GM13977 (cell line): ENCODE results near the gene PSKH1.

Experiments
- DNase-seq: peaks from one replicate; pipeline ENCODE4 v3.0.0; 2012; ENCODE audit warnings: low spot score
- in situ Hi-C: fragments of 300-500 bp; cut with MboI; formaldehyde crosslinking; loops from one replicate; pipeline ENCODE4 v1.12.0; 2022; ENCODE audit warnings: low sequenced_read_pairs, low pct_unique_long_range_greater_than_20kb, mixed read lengths, inconsistent platforms; ENCODE audit not compliant: unreplicated experiment
- TF ChIP-seq, protein P1 (sequence below): IDR thresholded peaks from 2 replicates; pipeline ENCODE4 v1.5.1; 2012; ENCODE audit warnings: mild to moderate bottlenecking, control low read depth; ENCODE audit not compliant: insufficient read depth; ENCODE audit errors: extremely low read depth, missing control alignments

PSKH1 gene

DNA sequence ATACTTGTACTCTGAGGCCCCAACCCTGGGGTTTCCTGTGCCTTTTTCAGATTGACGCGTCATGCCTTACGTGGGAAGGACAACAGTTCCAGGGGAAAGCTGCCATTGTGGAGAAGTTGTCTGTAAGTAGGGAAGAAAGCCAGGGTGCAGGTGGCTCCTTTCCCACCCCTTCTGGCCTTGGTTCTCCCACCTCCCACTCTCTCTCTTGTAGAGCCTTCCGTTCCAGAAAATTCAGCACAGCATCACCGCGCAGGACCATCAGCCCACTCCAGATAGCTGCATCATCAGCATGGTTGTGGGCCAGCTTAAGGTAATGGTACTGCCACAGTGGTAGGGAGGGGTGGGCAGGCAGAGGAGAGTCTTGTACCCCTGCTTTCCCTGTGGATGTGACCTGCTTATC lies 24.8 kb upstream of the PSKH1 start:
- DNase-seq: no peak
- in situ Hi-C loops: no loop called here
- TF ChIP-seq, protein P1, sequence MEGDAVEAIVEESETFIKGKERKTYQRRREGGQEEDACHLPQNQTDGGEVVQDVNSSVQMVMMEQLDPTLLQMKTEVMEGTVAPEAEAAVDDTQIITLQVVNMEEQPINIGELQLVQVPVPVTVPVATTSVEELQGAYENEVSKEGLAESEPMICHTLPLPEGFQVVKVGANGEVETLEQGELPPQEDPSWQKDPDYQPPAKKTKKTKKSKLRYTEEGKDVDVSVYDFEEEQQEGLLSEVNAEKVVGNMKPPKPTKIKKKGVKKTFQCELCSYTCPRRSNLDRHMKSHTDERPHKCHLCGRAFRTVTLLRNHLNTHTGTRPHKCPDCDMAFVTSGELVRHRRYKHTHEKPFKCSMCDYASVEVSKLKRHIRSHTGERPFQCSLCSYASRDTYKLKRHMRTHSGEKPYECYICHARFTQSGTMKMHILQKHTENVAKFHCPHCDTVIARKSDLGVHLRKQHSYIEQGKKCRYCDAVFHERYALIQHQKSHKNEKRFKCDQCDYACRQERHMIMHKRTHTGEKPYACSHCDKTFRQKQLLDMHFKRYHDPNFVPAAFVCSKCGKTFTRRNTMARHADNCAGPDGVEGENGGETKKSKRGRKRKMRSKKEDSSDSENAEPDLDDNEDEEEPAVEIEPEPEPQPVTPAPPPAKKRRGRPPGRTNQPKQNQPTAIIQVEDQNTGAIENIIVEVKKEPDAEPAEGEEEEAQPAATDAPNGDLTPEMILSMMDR: no peak

DNA sequence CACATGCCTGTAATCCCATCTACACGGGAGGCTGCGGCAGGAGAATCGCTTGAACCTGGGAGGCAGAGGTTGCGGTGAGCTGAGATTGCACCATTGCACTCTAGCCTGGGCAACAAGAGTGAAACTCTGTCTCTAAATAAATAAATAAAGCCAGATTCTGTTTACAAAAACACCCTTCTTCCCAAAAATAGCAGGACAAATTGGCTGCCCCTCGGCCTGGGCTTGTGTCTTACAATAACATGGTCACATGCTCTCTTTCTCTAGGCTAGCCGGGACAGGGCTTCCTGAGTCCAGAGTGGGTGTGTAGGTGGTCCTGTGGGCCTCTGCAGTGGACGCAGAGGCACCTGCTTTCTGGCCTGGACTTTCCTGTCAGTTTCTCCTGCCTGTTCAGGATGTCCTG lies 23.4 kb upstream of the PSKH1 start:
- TF ChIP-seq, protein P1: no peak
- in situ Hi-C loops: no loop called here
- DNase-seq: no peak

DNA sequence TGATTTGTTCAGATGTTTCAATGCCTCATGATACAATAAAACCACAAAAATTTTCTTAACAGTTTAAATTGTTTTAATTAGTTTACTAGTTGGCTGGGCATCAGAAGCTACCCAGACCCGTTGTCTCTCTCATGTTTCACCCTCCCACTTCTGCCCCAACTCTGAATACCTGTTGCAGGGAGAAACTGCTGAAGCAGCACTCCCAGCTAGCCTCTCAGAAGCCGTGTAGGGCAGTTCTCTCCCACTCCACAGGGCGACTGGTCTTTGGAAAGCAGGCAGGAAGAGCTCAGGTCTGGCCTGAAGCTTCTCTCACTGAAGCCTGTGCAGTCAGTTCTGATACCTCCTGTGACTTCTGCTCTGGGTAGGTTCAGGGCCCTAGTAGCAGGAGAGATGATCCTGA lies 21.8 kb upstream of the PSKH1 start:
- TF ChIP-seq, protein P1: no peak
- DNase-seq: no peak
- in situ Hi-C loops: no loop called here

DNA sequence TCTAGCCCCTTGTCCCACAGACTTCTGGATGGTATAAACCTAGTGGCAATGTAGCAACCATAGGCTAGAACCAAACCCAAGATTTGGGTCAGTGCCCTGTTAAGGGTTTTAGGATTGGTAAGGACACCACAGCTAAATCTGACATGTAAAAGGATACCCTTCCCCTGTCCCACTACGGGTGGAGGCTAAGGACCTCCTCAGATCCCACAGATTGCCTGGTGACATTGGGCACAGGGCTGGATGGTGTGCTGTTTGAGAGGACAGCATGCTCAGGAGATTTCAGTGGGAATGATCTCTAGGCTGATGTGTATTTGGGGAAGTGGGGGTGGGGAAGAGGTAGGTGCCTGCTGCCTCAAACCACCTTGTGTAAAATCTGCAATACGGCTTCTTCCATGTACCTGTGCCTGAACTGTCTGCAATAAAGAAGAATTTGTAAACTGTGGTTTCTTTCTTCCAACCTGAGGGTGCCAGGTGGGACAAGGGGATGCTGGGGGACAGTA lies 20.9 kb upstream of the PSKH1 start:
- TF ChIP-seq, protein P1: no peak
- DNase-seq: no peak
- in situ Hi-C loops: no loop called here

DNA sequence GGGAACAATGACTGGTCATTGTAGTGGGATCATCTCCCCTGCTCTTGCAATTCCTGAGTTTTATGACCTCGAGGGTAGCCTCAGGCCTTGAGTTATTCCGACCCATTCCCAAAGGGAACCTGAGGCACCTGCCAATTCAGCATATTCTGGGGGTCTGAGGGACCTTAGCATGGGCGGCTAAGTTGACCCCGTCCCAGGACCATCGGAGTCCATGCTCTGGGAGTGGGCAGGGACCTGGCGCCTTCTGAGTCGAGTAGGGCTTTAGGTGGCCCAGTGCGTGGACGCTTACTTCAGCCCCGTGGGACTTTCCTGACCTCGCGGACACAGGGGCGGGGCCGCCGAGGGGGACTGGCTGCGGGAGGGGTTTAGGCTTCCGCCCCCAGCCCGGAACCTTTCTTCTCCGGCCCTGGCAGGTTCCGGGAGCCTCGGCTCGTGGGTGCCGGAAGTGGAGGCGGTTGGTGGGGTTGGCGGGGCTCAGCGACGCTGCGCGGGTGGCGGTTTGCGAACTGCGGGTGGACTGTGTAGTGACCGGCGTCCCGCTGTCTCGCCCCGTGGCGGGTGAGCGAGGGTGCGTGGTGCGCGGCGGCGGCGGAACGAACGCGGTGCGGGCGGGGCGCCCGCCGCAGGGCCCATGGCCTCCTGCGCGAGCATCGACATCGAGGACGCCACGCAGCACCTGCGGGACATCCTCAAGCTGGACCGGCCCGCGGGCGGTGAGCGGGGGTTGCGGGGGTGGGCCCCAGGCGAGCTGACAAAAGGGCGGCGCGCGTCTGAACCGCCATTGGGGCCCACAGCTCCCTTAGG lies 20.2 kb upstream of the PSKH1 start, which contains the start of gene EDC4:
TSS of gene EDC4 (plus strand) at position 422 of the 804 bp plus-strand sequence. CDS start at position 632, 210 bp downstream.
- in situ Hi-C loops: no loop called here
- TF ChIP-seq, protein P1: no peak
- DNase-seq: peak; percentile 95

DNA sequence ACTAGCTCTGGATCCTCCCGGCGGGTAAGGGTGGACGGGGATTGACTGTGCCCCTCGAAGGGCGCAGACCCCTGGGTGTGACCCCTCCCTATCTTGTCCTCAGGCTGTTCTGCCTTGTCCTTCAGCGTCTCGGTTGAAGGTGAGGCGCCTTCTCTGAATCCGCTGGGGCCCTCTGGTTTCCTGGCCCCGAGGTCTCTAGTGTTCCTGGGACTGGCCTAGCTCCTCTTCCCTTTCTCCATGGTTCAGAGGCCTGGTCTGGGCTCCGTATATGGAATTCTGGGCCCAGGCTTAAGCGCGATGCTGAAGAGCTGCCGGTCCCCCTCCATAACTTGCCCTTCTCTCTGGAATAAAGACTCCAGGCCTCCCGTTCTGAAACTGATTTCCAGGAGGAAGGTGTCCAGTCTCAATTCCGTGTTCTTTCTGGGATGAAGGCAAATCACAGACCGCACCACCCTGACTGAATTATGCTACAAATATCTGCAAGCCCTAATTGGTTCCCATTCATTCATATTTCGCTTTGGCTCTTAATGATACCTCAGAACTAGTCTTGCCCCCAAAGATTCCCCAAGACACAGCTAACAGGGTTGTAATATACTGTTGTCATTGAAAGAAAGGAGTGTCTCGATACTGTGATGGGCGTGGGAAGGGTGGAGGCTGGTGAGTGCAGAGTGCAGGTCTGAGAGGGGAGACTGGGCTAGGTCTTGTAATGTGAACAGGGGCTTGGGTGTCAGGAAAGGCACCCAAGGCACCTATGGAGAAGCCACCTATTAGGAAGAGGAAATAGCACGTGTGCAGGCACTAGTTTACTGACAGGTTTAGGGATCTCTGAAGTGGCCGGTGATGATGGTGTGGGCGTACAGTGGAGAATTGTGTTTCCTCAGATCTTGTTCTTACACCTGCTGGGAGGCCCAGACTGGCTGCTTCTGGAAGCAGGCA lies 19.4 kb upstream of the PSKH1 start:
- in situ Hi-C loops: no loop called here
- no peak for DNase-seq
- TF ChIP-seq, protein P1: no peak
